ENCODE measurements around the gene LARGE1. TPM values are rescaled to one million over a fixed set of nuclear protein-coding genes. Genes with fewer than 3 reads are reported as not detected.
A peak's percentile ranks its signal among the peaks of the same experiment; 100 is the strongest.

LARGE1 gene
- total and polyA plus RNA-seq, 4 donors = 25.6 to 45.6 (median 37.6) TPM

DNA sequence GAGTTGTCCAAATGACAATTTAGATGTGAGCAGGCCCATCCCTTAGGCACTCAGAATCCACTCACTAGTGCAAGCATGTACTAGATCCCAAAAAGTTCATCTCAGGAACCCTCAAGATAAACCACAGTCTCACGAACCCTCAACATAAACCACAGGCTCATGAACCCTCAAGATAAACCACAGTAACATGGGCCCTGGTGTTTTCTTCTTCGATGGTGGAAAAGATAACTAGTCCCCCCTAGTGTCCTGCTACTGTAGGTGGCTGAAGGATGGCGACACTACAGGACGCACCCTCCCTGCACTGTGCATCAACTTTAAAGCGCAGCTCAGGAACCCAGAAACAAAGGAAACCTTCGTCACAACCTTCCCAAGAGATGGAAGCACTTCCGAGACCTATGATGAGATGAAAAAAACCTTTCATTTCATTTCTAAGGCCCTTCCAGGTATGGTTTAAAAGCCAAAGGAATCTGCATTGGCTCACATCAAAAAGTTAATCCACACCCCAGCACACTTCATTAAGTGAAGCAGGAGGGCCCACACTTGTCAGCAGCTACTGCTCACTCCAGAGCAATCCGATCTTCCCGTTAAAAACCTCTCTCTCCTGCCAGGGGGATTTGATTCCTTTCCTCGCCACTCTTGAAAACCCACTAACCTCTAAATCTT, 2.4 kb downstream of the LARGE1 start:
- peak in 2 of 6 donors; percentile 44 to 69 for DNase-seq (ENCODE audit: low read depth in 4 of 6, low spot score in 6 of 6)
- peak overlapping the region; percentile 12 for H3K4me3 ChIP-seq (ENCODE audit: low read depth, low read length)
- no peaks in the 10 kb centered on the region for H3K9me3 ChIP-seq (ENCODE audit: control insufficient read depth, insufficient read depth, low read length)
- WGBS (ENCODE audit: insufficient coverage) = 41% methylated on average over 5 of the region's 10 CpGs
- H3K4me1 ChIP-seq (ENCODE audit: control insufficient read depth, insufficient read depth, low read length) = peaks cover 24% of the 10 kb centered on the region
- no peak overlapping the region for H3K27ac ChIP-seq (ENCODE audit: low read depth, low read length)
- no peaks in the 10 kb centered on the region for H3K36me3 ChIP-seq (ENCODE audit: control insufficient read depth, insufficient read depth, low read length)
- no peaks in the 10 kb centered on the region for H3K27me3 ChIP-seq (ENCODE audit: control insufficient read depth, insufficient read depth, low read length)

DNA sequence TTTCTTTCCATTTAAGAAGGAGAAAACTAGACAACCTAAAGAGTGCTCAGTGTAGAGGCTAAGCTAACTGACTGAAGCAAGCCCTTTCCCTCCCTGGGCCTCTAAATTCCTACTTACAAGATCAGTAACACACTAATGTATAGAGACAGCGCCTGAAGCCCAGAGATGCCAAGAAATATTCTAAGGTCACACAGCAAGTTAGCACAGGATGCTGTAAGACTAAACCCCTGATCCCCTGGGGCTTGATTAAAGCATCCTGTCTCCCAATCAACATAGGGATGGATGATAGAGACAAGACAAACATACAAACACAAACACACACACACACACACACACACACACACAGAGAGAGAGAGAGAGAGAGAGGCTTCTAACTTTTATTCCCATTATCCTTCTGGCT, 5.6 kb downstream of the LARGE1 start:
- no peaks in the 10 kb centered on the region for H3K36me3 ChIP-seq (ENCODE audit: control insufficient read depth, insufficient read depth, low read length)
- no peaks in the 10 kb centered on the region for H3K9me3 ChIP-seq (ENCODE audit: control insufficient read depth, insufficient read depth, low read length)
- H3K27ac ChIP-seq (ENCODE audit: low read depth, low read length) = no peak overlapping the region
- no peak overlapping the region for H3K4me3 ChIP-seq (ENCODE audit: low read depth, low read length)
- H3K27me3 ChIP-seq (ENCODE audit: control insufficient read depth, insufficient read depth, low read length) = no peaks in the 10 kb centered on the region
- 80% methylated on average over 1 of the region's 1 CpG for WGBS (ENCODE audit: insufficient coverage)
- DNase-seq (ENCODE audit: low read depth in 4 of 6, low spot score in 6 of 6) = no peak
- H3K4me1 ChIP-seq (ENCODE audit: control insufficient read depth, insufficient read depth, low read length) = peaks cover 17% of the 10 kb centered on the region

DNA sequence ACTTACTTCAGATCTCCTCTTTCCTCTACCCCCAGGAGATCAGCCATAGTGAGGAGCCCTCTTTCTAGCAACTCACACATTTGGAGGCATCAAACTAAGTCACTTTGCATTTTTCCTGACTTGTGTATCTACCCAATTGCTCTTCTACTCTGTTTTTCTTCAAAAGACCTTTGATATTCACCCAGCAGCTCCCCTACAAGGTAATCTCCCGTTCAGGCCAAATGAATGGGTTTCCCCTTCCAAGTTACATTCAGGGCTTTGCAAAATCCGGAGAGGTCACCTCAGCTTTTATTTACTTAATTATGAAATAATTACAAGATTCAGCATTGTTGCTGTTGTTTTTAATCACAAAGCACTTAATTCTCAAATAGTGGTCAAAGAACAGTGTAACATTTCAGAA, 6.1 kb downstream of the LARGE1 start:
- no CpG with 5 or more reads among the region's 2 CpGs for WGBS (ENCODE audit: insufficient coverage)
- no peaks in the 10 kb centered on the region for H3K9me3 ChIP-seq (ENCODE audit: control insufficient read depth, insufficient read depth, low read length)
- H3K27ac ChIP-seq (ENCODE audit: low read depth, low read length) = no peak overlapping the region
- H3K36me3 ChIP-seq (ENCODE audit: control insufficient read depth, insufficient read depth, low read length) = no peaks in the 10 kb centered on the region
- peaks cover 12% of the 10 kb centered on the region for H3K4me1 ChIP-seq (ENCODE audit: control insufficient read depth, insufficient read depth, low read length)
- no peak overlapping the region for H3K4me3 ChIP-seq (ENCODE audit: low read depth, low read length)
- no peak for DNase-seq (ENCODE audit: low read depth in 4 of 6, low spot score in 6 of 6)
- no peaks in the 10 kb centered on the region for H3K27me3 ChIP-seq (ENCODE audit: control insufficient read depth, insufficient read depth, low read length)

DNA sequence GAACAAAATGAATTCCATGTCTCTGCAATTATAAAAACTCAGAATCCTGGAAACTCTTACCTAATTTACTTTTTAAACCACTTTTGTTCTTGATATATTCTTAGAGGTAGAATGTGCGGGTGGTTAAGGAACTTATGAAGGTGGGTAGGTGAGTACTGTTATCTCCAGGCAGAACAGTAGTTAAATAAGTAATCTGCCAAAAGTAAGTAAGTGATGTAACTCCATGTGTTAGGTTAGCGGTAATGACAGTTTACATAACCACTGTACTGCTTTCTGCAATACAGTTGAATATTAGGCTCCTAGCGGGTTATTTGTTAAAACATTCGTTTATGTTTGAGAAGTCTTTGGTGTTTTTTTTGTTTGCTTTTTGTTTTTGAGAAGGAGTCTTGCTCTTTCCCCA, 7.1 kb downstream of the LARGE1 start:
- no peaks in the 10 kb centered on the region for H3K9me3 ChIP-seq (ENCODE audit: control insufficient read depth, insufficient read depth, low read length)
- no peak overlapping the region for H3K27ac ChIP-seq (ENCODE audit: low read depth, low read length)
- no peak for DNase-seq (ENCODE audit: low read depth in 4 of 6, low spot score in 6 of 6)
- H3K36me3 ChIP-seq (ENCODE audit: control insufficient read depth, insufficient read depth, low read length) = no peaks in the 10 kb centered on the region
- H3K27me3 ChIP-seq (ENCODE audit: control insufficient read depth, insufficient read depth, low read length) = no peaks in the 10 kb centered on the region
- H3K4me3 ChIP-seq (ENCODE audit: low read depth, low read length) = no peak overlapping the region
- H3K4me1 ChIP-seq (ENCODE audit: control insufficient read depth, insufficient read depth, low read length) = peaks cover 7% of the 10 kb centered on the region
- WGBS (ENCODE audit: insufficient coverage) = 100% methylated on average over 1 of the region's 4 CpGs

DNA sequence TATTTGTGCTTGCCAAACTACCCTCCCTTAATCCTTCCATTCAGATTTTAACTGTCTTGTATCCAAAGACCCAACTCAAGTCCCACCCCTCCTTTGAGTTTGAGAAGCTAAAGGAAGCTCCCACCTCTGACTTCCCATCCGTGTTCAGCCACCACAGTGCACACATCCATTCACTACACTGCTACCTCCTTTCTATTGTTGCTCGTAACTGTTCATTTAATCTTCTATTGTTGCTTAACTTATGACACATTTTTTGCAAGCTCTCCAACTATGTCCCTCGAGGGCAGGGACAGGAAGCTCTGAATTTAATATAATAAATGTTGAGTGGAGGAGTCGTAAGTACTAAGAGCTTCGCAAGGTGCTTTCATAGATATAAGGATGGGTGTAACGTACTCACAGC, 10.4 kb downstream of the LARGE1 start:
- no peak for DNase-seq (ENCODE audit: low read depth in 4 of 6, low spot score in 6 of 6)
- H3K27ac ChIP-seq (ENCODE audit: low read depth, low read length) = no peak overlapping the region
- no peaks in the 10 kb centered on the region for H3K9me3 ChIP-seq (ENCODE audit: control insufficient read depth, insufficient read depth, low read length)
- WGBS (ENCODE audit: insufficient coverage) = 100% methylated on average over 2 of the region's 6 CpGs
- no peak overlapping the region for H3K4me3 ChIP-seq (ENCODE audit: low read depth, low read length)
- no peaks in the 10 kb centered on the region for H3K27me3 ChIP-seq (ENCODE audit: control insufficient read depth, insufficient read depth, low read length)
- H3K36me3 ChIP-seq (ENCODE audit: control insufficient read depth, insufficient read depth, low read length) = no peaks in the 10 kb centered on the region
- H3K4me1 ChIP-seq (ENCODE audit: control insufficient read depth, insufficient read depth, low read length) = peaks cover 7% of the 10 kb centered on the region

DNA sequence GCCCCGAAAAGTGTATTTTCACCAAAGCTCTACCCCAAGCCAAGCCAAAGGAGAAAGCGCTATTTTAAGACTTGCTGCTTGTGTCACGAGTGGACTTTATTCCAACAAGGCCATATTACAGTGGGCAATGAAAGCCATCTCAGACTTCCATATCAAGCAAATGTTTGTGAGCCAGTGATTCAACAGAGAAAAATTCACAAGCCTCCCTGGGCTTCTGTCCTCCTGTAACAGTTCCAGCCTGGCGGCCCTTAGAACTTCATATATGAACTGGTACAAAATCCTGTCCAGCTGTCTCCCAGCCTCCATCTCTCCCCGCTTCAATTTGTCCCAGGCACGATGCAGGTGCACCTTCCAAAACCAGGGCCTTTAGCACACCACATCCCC, 11.2 kb downstream of the LARGE1 start:
- H3K27ac ChIP-seq (ENCODE audit: low read depth, low read length) = no peak overlapping the region
- H3K4me1 ChIP-seq (ENCODE audit: control insufficient read depth, insufficient read depth, low read length) = peaks cover 7% of the 10 kb centered on the region
- no peaks in the 10 kb centered on the region for H3K36me3 ChIP-seq (ENCODE audit: control insufficient read depth, insufficient read depth, low read length)
- 87% methylated on average over 5 of the region's 6 CpGs for WGBS (ENCODE audit: insufficient coverage)
- no peaks in the 10 kb centered on the region for H3K27me3 ChIP-seq (ENCODE audit: control insufficient read depth, insufficient read depth, low read length)
- H3K9me3 ChIP-seq (ENCODE audit: control insufficient read depth, insufficient read depth, low read length) = no peaks in the 10 kb centered on the region
- no peak for DNase-seq (ENCODE audit: low read depth in 4 of 6, low spot score in 6 of 6)
- H3K4me3 ChIP-seq (ENCODE audit: low read depth, low read length) = no peak overlapping the region

DNA sequence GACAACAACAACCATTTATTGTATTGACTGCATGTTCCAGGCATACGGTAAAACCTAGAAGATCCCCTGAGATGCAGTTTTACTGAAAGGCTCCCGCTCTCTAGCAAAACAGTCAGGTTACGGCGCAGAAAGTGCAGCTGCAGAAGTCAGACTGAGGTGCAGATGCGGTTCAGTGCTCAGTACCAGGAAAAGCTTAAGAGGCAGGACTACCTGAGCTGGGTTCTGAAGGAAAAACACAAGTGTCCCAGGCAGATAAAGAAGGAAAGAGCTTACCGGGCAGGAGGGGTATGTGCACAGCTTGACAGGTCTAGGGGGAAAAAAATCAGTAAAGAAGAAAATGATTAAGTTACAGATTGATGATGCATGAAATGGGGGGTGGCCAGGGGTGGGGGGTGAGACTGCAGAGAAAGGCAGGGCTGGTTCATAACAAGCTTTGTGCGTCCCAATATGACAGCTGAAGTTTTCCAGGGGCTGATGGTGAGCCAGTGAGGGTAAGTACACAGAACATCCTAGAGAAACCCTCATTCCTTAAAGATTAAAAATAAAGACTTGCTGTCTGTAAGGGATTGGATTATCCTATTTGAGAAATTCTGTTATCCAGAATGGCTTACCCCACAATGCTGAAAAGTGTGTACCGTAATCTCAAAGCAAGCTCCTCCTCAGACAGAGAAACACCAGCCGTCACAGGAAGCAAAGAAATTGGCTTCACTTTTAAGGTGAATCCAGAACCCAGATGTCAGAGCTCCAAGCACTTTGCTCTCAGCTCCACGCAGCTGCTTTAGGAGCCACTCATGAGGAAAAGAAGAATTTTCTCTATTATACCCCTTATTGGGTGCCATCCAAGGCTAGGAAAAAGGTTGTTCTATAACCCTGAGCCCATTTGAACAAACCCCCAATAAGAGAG, 11.9 kb downstream of the LARGE1 start:
- 74% methylated on average over 8 of the region's 10 CpGs for WGBS (ENCODE audit: insufficient coverage)
- peaks cover 7% of the 10 kb centered on the region for H3K4me1 ChIP-seq (ENCODE audit: control insufficient read depth, insufficient read depth, low read length)
- H3K9me3 ChIP-seq (ENCODE audit: control insufficient read depth, insufficient read depth, low read length) = no peaks in the 10 kb centered on the region
- no peak overlapping the region for H3K27ac ChIP-seq (ENCODE audit: low read depth, low read length)
- no peak overlapping the region for H3K4me3 ChIP-seq (ENCODE audit: low read depth, low read length)
- DNase-seq (ENCODE audit: low read depth in 4 of 6, low spot score in 6 of 6) = no peak
- no peaks in the 10 kb centered on the region for H3K36me3 ChIP-seq (ENCODE audit: control insufficient read depth, insufficient read depth, low read length)
- no peaks in the 10 kb centered on the region for H3K27me3 ChIP-seq (ENCODE audit: control insufficient read depth, insufficient read depth, low read length)

DNA sequence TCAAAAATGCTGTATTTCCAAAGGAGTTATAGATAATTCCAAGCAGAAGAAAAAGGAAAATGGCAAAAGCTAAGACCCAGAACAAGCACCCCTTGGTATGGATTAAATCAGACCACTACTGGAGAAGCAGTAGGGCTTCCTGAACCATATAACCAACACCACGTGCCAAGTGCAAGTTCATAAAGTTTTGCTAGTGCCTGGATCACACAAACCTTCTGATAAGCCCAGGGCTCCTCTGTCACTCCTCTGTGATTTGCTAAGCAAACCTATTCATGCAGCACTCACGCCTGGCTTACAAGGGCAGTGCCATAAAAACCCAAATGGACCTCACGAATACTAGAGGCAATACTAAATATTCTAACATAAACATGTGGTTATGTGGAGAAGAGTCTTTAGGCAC, 13.3 kb downstream of the LARGE1 start:
- no peak overlapping the region for H3K4me3 ChIP-seq (ENCODE audit: low read depth, low read length)
- no peak overlapping the region for H3K27ac ChIP-seq (ENCODE audit: low read depth, low read length)
- H3K36me3 ChIP-seq (ENCODE audit: control insufficient read depth, insufficient read depth, low read length) = no peaks in the 10 kb centered on the region
- DNase-seq (ENCODE audit: low read depth in 4 of 6, low spot score in 6 of 6) = no peak
- WGBS (ENCODE audit: insufficient coverage) = 64% methylated on average over 1 of the region's 3 CpGs
- no peaks in the 10 kb centered on the region for H3K9me3 ChIP-seq (ENCODE audit: control insufficient read depth, insufficient read depth, low read length)
- H3K4me1 ChIP-seq (ENCODE audit: control insufficient read depth, insufficient read depth, low read length) = no peaks in the 10 kb centered on the region
- H3K27me3 ChIP-seq (ENCODE audit: control insufficient read depth, insufficient read depth, low read length) = no peaks in the 10 kb centered on the region

DNA sequence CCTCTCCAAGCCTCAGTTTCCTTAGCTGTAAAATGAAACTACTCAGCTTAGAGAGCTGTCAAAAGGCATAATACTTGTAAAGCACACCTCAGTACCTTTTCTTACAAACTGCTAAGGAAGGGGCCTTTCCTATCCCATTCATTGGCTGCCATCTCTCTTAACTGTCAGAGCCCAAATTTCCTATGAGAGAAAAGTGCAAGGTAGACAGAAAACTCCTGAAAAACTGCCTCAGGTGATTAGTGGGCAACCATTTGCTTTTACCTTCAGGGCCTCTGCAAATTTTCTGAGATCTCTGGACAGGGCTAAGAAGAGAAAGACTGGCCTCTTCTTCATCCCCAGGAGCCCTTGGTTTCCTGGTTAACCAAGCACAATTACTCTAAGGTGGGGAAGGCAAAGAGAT, 13.8 kb downstream of the LARGE1 start:
- H3K27me3 ChIP-seq (ENCODE audit: control insufficient read depth, insufficient read depth, low read length) = no peaks in the 10 kb centered on the region
- H3K36me3 ChIP-seq (ENCODE audit: control insufficient read depth, insufficient read depth, low read length) = no peaks in the 10 kb centered on the region
- no peak for DNase-seq (ENCODE audit: low read depth in 4 of 6, low spot score in 6 of 6)
- H3K4me3 ChIP-seq (ENCODE audit: low read depth, low read length) = no peak overlapping the region
- no peak overlapping the region for H3K27ac ChIP-seq (ENCODE audit: low read depth, low read length)
- no peaks in the 10 kb centered on the region for H3K9me3 ChIP-seq (ENCODE audit: control insufficient read depth, insufficient read depth, low read length)
- no peaks in the 10 kb centered on the region for H3K4me1 ChIP-seq (ENCODE audit: control insufficient read depth, insufficient read depth, low read length)

DNA sequence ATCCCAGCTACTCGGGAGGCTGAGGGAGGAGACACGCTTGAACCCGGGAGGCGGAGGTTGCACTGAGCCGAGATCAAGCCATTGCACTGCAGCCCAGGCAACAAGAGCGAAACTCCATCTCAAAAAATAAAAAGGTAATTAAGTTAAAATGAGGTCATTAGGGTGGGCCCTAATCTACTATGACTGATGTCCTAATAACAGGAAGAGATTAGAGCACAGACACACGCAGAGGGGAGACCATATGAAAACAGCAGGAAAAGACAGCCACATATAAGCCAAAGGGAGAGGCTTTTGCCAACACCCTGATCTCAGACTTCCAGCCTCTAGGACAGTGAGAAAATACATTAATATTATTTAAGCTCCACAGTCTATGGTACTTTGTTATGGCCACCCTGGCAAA, 17.3 kb downstream of the LARGE1 start:
- H3K27ac ChIP-seq (ENCODE audit: low read depth, low read length) = no peak overlapping the region
- H3K9me3 ChIP-seq (ENCODE audit: control insufficient read depth, insufficient read depth, low read length) = no peaks in the 10 kb centered on the region
- no peaks in the 10 kb centered on the region for H3K4me1 ChIP-seq (ENCODE audit: control insufficient read depth, insufficient read depth, low read length)
- H3K36me3 ChIP-seq (ENCODE audit: control insufficient read depth, insufficient read depth, low read length) = no peaks in the 10 kb centered on the region
- H3K4me3 ChIP-seq (ENCODE audit: low read depth, low read length) = no peak overlapping the region
- no peaks in the 10 kb centered on the region for H3K27me3 ChIP-seq (ENCODE audit: control insufficient read depth, insufficient read depth, low read length)
- no peak for DNase-seq (ENCODE audit: low read depth in 4 of 6, low spot score in 6 of 6)
- no CpG with 5 or more reads among the region's 7 CpGs for WGBS (ENCODE audit: insufficient coverage)

Data from spinal cord (tissue), 10 donors.